RCC 7860 (cell line): ENCODE data around the gene LRRFIP1.

ENCODE experiments used
- DNase-seq: peaks from one replicate; pipeline ENCODE4 v3.0.0-alpha.2; 2015; ENCODE audit warnings: low spot score
- FAIRE-seq: peaks from 2 replicates; lab custom pipeline; 2012; peaks lifted over from hg19 to GRCh38; lab: Jason Lieb, UNC

LRRFIP1 gene

DNA sequence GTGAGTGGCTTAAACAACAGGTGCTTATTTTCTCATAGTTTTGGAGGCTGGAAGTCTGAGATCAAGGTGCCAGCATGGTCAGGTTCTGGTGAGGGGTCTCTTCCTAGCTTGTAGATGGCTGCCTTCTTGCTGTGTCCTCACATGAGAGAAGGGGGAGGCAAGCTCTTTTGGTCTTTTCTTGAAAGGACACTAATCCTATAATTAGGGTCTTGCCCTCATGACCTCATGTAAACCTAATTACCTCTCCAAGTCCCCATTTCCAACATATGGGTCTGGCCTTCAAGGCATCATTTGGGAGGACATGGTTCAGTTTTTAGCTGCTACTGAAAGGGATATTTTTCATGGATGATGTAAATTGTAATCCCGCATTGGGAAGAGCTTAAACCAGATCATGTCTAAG, 189.1 kb downstream of the LRRFIP1 start:
- no peak for DNase-seq
- no peak for FAIRE-seq

DNA sequence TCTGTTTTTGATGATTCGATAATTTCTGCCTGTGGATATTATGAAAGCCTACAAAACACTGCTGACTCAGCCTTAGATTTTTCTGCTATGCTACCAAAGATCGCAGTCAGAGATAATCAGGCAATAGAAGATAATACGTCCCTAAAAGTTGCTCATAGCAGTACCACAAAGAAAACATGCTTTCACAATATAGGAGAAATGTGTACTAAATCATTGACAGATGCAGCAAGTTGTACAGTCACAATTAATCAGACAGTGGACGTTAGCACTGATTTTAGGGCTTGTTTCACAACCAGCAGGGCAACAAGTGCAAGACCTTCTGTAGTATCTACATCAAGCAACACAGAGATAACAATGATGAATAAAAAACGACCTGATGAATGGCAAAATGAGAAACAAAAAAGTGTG, 190.7 kb downstream of the LRRFIP1 start:
- DNase-seq: peak; percentile 33

GRCh38 chr2:237819231-237819630, 191.8 kb downstream of the LRRFIP1 start:
- DNase-seq (no peak), FAIRE-seq (no peak)

More for the DNA sequence above, 190.7 kb downstream of the LRRFIP1 start:
- no peak for FAIRE-seq

GRCh38 chr2:237820421-237820820, 193.0 kb downstream of the LRRFIP1 start:
- no peak for FAIRE-seq

DNA sequence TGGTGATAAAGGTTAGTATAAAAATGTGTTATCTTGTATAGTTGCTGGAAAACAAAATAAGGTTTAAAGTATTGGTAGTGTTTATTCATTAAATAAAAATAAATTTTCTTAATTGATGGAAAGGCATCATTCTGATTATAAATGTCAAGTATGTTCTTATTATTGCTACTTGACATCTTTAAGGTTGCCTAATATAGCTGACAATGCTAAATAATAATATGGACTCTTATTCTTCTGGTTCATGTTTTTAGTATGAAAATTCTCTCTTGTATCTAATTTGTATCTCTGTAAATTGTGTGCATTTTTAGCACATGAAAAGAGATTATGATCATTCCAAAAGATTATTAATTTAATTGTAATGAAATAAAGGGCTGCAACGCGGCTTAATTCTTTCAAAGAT, 196.2 kb downstream of the LRRFIP1 start:
- DNase-seq: no peak
- no peak for FAIRE-seq

More at GRCh38 chr2:237820421-237820820, 193.0 kb downstream of the LRRFIP1 start:
- DNase-seq: no peak

GRCh38 chr2:237824085-237824484, 196.7 kb downstream of the LRRFIP1 start:
- no peak for FAIRE-seq
- DNase-seq: no peak

GRCh38 chr2:237827421-237827987, 200.1 kb downstream of the LRRFIP1 start:
- DNase-seq (no peak), FAIRE-seq (no peak)
